ENCODE results near the gene DEFB112. TPM values are rescaled to one million over a fixed set of nuclear protein-coding genes. Genes with fewer than 3 reads are reported as not detected.

DEFB112 gene
- total RNA-seq, 2 donors from 2014 or later: not detected

- Histone ChIP-seq H3K9me3 (no peaks in the 10 kb centered on the region), H3K4me1 (no peaks in the 10 kb centered on the region), H3K4me3 (no peak overlapping the region), H3K36me3 (no peaks in the 10 kb centered on the region), H3K27ac (no peak overlapping the region), H3K27me3 (no peaks in the 10 kb centered on the region)
- DNase-seq (ENCODE audit: low spot score): no peak
- no peak for TF ChIP-seq CTCF (IDR thresholded peaks at IDR 0.05)
These were observed 46.6 kb downstream of the DEFB112 start for GRCh38 chr6:50003139-50003538.

GRCh38 chr6:49995278-49995677 lies 54.5 kb downstream of the DEFB112 start:
- no peaks in the 10 kb centered on the region for H3K36me3 ChIP-seq
- DNase-seq (ENCODE audit: low spot score): no peak
- H3K27ac ChIP-seq: no peak overlapping the region
- H3K27me3 ChIP-seq: no peaks in the 10 kb centered on the region
- no peak for TF ChIP-seq CTCF (IDR thresholded peaks at IDR 0.05)
- no peak overlapping the region for H3K4me3 ChIP-seq
- H3K4me1 ChIP-seq: no peaks in the 10 kb centered on the region
- no peaks in the 10 kb centered on the region for H3K9me3 ChIP-seq

Other genes starting within 250 kb of the DEFB112 start
- not detected for gene CRISP1, start 183.4 kb downstream of the DEFB112 start, total RNA-seq
- gene DEFB114, start 85.8 kb downstream of the DEFB112 start, total RNA-seq: not detected
- not detected for gene DEFB113, start 80.3 kb downstream of the DEFB112 start, total RNA-seq
- not detected for gene DEFB110, start 27.9 kb downstream of the DEFB112 start, total RNA-seq